Measurements from ENCODE around the gene EYA4. TPM values are rescaled to one million over a fixed set of nuclear protein-coding genes. Genes with fewer than 3 reads are reported as not detected.

EYA4 gene
- total RNA-seq, 1 donor from 2014 or later, result 0.78 TPM

- Mint-ChIP-seq H3K36me3 (ENCODE audit: unreplicated experiment) (no peaks in the 10 kb centered on the region), H3K27ac (ENCODE audit: unreplicated experiment) (no peak overlapping the region), H3K9me3 (ENCODE audit: unreplicated experiment) (no peaks in the 10 kb centered on the region), H3K27me3 (ENCODE audit: unreplicated experiment) (peaks cover 89% of the 10 kb centered on the region), H3K4me3 (ENCODE audit: unreplicated experiment) (no peak overlapping the region), H3K4me1 (ENCODE audit: unreplicated experiment) (peaks cover 15% of the 10 kb centered on the region)
- DNase-seq (ENCODE audit: extremely low spot score, unreplicated experiment), result no peak
- no peak for TF ChIP-seq CTCF (IDR thresholded peaks at IDR 0.05)
These were observed 3.9 kb downstream of the EYA4 start for GRCh38 chr6:133245007-133245406.

DNA sequence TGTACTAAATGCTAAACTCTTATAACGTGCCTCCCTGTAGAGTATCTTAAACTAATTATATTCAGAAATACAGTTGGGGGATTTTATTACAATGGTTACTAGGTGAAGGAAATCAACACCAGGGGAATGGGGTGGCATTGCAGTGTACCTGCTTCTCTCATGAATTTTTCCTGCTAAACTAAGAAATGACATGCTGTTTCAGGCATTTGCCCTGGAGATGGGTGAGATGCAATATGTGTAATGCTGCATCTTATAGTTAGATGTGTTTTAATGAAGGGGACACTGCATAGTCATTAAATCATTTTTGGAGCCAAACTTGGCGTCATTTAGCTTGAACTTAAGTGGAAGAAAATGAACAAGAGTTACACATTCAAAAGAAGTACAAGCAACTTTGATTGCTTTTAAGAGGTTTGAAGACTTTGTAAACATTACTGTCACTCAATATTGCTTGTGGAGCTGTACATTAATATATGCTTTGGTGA, 4.3 kb downstream of the EYA4 start:
- Mint-ChIP-seq H3K4me1 (ENCODE audit: unreplicated experiment) (peaks cover 15% of the 10 kb centered on the region), H3K9me3 (ENCODE audit: unreplicated experiment) (no peaks in the 10 kb centered on the region), H3K27ac (ENCODE audit: unreplicated experiment) (no peak overlapping the region), H3K27me3 (ENCODE audit: unreplicated experiment) (peaks cover 86% of the 10 kb centered on the region), H3K36me3 (ENCODE audit: unreplicated experiment) (no peaks in the 10 kb centered on the region), H3K4me3 (ENCODE audit: unreplicated experiment) (no peak overlapping the region)
- TF ChIP-seq CTCF (IDR thresholded peaks at IDR 0.05), result no peak
- no peak for DNase-seq (ENCODE audit: extremely low spot score, unreplicated experiment)

DNA sequence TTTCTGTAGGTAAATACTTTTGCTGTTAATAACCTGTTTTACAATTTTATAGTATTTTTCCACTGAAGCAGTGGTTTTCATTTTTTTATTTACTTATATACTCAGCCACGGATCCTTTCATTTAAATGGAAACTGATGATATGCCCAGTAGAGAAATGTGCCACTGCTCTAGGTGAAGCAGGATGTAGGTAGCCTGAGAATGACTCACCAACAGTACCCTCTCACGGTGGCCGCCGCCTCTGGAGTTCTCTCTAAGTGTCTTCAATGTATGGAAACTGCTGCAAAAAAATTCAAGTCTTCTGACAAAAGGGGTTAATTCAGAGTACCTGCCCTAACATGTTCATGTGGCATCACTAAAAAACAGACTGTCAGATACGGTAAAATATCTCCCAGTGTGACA, 6.4 kb downstream of the EYA4 start:
- no peak for DNase-seq (ENCODE audit: extremely low spot score, unreplicated experiment)
- Mint-ChIP-seq H3K9me3 (ENCODE audit: unreplicated experiment) (no peaks in the 10 kb centered on the region), H3K27me3 (ENCODE audit: unreplicated experiment) (peaks cover 79% of the 10 kb centered on the region), H3K4me3 (ENCODE audit: unreplicated experiment) (no peak overlapping the region), H3K36me3 (ENCODE audit: unreplicated experiment) (no peaks in the 10 kb centered on the region), H3K27ac (ENCODE audit: unreplicated experiment) (no peak overlapping the region), H3K4me1 (ENCODE audit: unreplicated experiment) (peaks cover 3% of the 10 kb centered on the region)
- no peak for TF ChIP-seq CTCF (IDR thresholded peaks at IDR 0.05)

- H3K9me3 Mint-ChIP-seq (ENCODE audit: unreplicated experiment), result no peaks in the 10 kb centered on the region
- no peak for DNase-seq (ENCODE audit: extremely low spot score, unreplicated experiment)
- no peaks in the 10 kb centered on the region for H3K36me3 Mint-ChIP-seq (ENCODE audit: unreplicated experiment)
- no peak overlapping the region for H3K4me3 Mint-ChIP-seq (ENCODE audit: unreplicated experiment)
- no peaks in the 10 kb centered on the region for H3K4me1 Mint-ChIP-seq (ENCODE audit: unreplicated experiment)
- H3K27ac Mint-ChIP-seq (ENCODE audit: unreplicated experiment), result no peak overlapping the region
- TF ChIP-seq CTCF (IDR thresholded peaks at IDR 0.05), result no peak
- H3K27me3 Mint-ChIP-seq (ENCODE audit: unreplicated experiment), result peaks cover 71% of the 10 kb centered on the region
These were observed 7.3 kb downstream of the EYA4 start for GRCh38 chr6:133248241-133249001.

GRCh38 chr6:133251688-133252087, 10.5 kb downstream of the EYA4 start:
- TF ChIP-seq CTCF (IDR thresholded peaks at IDR 0.05), result no peak
- Mint-ChIP-seq H3K9me3 (ENCODE audit: unreplicated experiment) (no peaks in the 10 kb centered on the region), H3K4me3 (ENCODE audit: unreplicated experiment) (no peak overlapping the region), H3K36me3 (ENCODE audit: unreplicated experiment) (no peaks in the 10 kb centered on the region), H3K27ac (ENCODE audit: unreplicated experiment) (no peak overlapping the region), H3K4me1 (ENCODE audit: unreplicated experiment) (peaks cover 11% of the 10 kb centered on the region), H3K27me3 (ENCODE audit: unreplicated experiment) (peaks cover 41% of the 10 kb centered on the region)
- no peak for DNase-seq (ENCODE audit: extremely low spot score, unreplicated experiment)
